ENCODE results near the gene THRB. TPM values are rescaled to one million over a fixed set of nuclear protein-coding genes. Genes with fewer than 3 reads are reported as not detected.

THRB gene
- total RNA-seq, 4 donors from 2014 or later = 6.3 to 10.3 (median 8.5) TPM

- TF ChIP-seq EP300 (IDR thresholded peaks at IDR 0.05) (no peak), POLR2A (IDR thresholded peaks at IDR 0.05) (no peak), CTCF (IDR thresholded peaks at IDR 0.05) (no peak)
- Histone ChIP-seq H3K27me3 (no peaks in the 10 kb centered on the region), H3K4me1 (peaks cover 0 to 7% (median 3%) of the 10 kb centered on the region in 4 donors), H3K9me3 (no peaks in the 10 kb centered on the region), H3K4me3 (no peak overlapping the region), H3K36me3 (no peaks in the 10 kb centered on the region), H3K27ac (no peak overlapping the region)
- no peak for DNase-seq (ENCODE audit: low spot score in 2 of 2)
- 86 to 91% methylated on average over 1 of the region's 1 CpG for WGBS, 2 donors
Observed at GRCh38 chr3:24232784-24233183, 261.9 kb downstream of the THRB start.

GRCh38 chr3:24229468-24230221 is 265.0 kb downstream of the THRB start:
- H3K9me3 ChIP-seq = no peaks in the 10 kb centered on the region
- no peak overlapping the region for H3K4me3 ChIP-seq
- H3K27me3 ChIP-seq = no peaks in the 10 kb centered on the region
- peaks cover 0 to 16% (median 0%) of the 10 kb centered on the region in 4 donors for H3K4me1 ChIP-seq
- no peak for DNase-seq (ENCODE audit: low spot score in 2 of 2)
- H3K27ac ChIP-seq = no peak overlapping the region
- no peak for TF ChIP-seq CTCF (IDR thresholded peaks at IDR 0.05)
- 60 to 64% methylated on average over 5 of the region's 5 CpGs for WGBS, 2 donors
- no peaks in the 10 kb centered on the region for H3K36me3 ChIP-seq

- no peaks in the 10 kb centered on the region for H3K27me3 ChIP-seq
- H3K27ac ChIP-seq = no peak overlapping the region
- TF ChIP-seq CTCF (IDR thresholded peaks at IDR 0.05) = no peak
- no peak for TF ChIP-seq EP300 (IDR thresholded peaks at IDR 0.05)
- no peak for TF ChIP-seq POLR2A (IDR thresholded peaks at IDR 0.05)
- H3K36me3 ChIP-seq = no peaks in the 10 kb centered on the region
- H3K4me3 ChIP-seq = no peak overlapping the region
- H3K4me1 ChIP-seq = peaks cover 0 to 19% (median 0%) of the 10 kb centered on the region in 4 donors
- H3K9me3 ChIP-seq = no peaks in the 10 kb centered on the region
- DNase-seq (ENCODE audit: low spot score in 2 of 2) = no peak
- WGBS, 2 donors = 88 to 93% methylated on average over 3 of the region's 3 CpGs
Observed at GRCh38 chr3:24227635-24228034, 267.0 kb downstream of the THRB start.

- Histone ChIP-seq H3K36me3 (no peaks in the 10 kb centered on the region), H3K27me3 (no peaks in the 10 kb centered on the region), H3K4me3 (no peak overlapping the region), H3K4me1 (peaks cover 0 to 19% (median 0%) of the 10 kb centered on the region in 4 donors), H3K27ac (no peak overlapping the region), H3K9me3 (no peaks in the 10 kb centered on the region)
- 93 to 97% methylated on average over 2 of the region's 2 CpGs for WGBS, 2 donors
- no peak for DNase-seq (ENCODE audit: low spot score in 2 of 2)
- TF ChIP-seq POLR2A (IDR thresholded peaks at IDR 0.05) (no peak), EP300 (IDR thresholded peaks at IDR 0.05) (no peak), CTCF (IDR thresholded peaks at IDR 0.05) (no peak)
Observed at GRCh38 chr3:24226397-24226796, 268.3 kb downstream of the THRB start.

GRCh38 chr3:24225385-24225950 is 269.2 kb downstream of the THRB start:
- Histone ChIP-seq H3K4me1 (peaks cover 0 to 28% (median 0%) of the 10 kb centered on the region in 4 donors), H3K27ac (no peak overlapping the region), H3K27me3 (no peaks in the 10 kb centered on the region), H3K9me3 (no peaks in the 10 kb centered on the region), H3K36me3 (no peaks in the 10 kb centered on the region), H3K4me3 (no peak overlapping the region)
- TF ChIP-seq EP300 (IDR thresholded peaks at IDR 0.05) = no peak
- no peak for TF ChIP-seq POLR2A (IDR thresholded peaks at IDR 0.05)
- TF ChIP-seq CTCF (IDR thresholded peaks at IDR 0.05) = no peak
- DNase-seq (ENCODE audit: low spot score in 2 of 2) = no peak
- 29 to 31% methylated on average over 5 of the region's 5 CpGs for WGBS, 2 donors
